ENCODE data around the gene NINJ2.

- TF ChIP-seq GATA2 (IDR thresholded peaks at IDR 0.05; ENCODE audit: low read depth, low read length) (no peak), GATA3 (IDR thresholded peaks at IDR 0.05; ENCODE audit: low read depth, low read length) (no peak)
Observed at GRCh38 chr12:570435-570920, 92.8 kb downstream of the NINJ2 start.

Data from SH-SY5Y (cell line).